ENCODE data around the gene OR6J1. TPM values are rescaled to one million over a fixed set of nuclear protein-coding genes. Genes with fewer than 3 reads are reported as not detected.

The OR6J1 gene
- total and polyA plus RNA-seq, 2 of the 13 experiments (the other 11 are each of a cell fraction or from before 2014, with no cell fraction given) = not detected

DNA sequence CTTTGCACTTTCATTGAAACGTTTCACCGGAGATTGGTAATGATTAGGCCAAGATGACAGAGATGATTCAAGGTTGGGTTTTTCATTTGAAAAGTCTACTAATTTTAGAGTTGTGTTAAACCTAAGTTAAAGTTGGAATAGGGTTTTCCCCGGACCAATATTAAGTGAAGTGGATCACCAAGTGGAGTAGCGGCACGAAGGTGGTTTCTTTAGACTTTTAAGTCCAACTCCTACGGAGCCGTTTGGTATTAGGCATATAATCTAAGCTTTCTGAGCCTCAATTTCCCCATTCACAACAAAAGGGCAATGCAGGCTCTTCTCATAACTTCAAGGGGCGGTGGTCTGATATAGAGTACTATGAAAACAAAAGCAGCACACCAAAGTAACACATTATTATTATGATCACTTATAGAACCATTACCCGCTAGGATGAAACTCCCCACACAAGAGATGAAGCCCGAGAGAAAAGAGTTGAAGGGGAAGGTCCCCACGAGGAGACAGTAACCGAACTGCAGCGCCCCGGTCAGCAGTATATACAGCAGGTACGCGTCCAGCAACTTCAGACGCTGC lies 55.5 kb downstream of the OR6J1 start (continued):
- TF ChIP-seq ETV6 (CRISPR knock-in tag; conservative IDR thresholded peaks at IDR 0.05) (peak; percentile 85; the same call in 1 of the 2 replicates), JUNB (CRISPR knock-in tag; IDR thresholded peaks at IDR 0.05; ENCODE audit: borderline replicate concordance) (no peak), ZNF230 (CRISPR knock-in tag; IDR thresholded peaks at IDR 0.05) (no peak), ZBTB44 (CRISPR knock-in tag; IDR thresholded peaks at IDR 0.05) (no peak), KLF9 (CRISPR knock-in tag; IDR thresholded peaks at IDR 0.05; ENCODE audit: low read depth) (no peak), GTF2F1 (IDR thresholded peaks at IDR 0.05; ENCODE audit: low read length) (no peak), ZNF160 (CRISPR knock-in tag; IDR thresholded peaks at IDR 0.05) (no peak), GRHL1 (CRISPR knock-in tag; conservative IDR thresholded peaks at IDR 0.05) (no peak), ZC3H13 (CRISPR knock-in tag; IDR thresholded peaks at IDR 0.05) (no peak), ZNF354B (CRISPR knock-in tag; IDR thresholded peaks at IDR 0.05) (no peak), TEAD2 (CRISPR knock-in tag; IDR thresholded peaks at IDR 0.05) (no peak), ZNF616 (CRISPR knock-in tag; IDR thresholded peaks at IDR 0.05; ENCODE audit: low read depth) (no peak), ZBTB3 (CRISPR knock-in tag; IDR thresholded peaks at IDR 0.05; ENCODE audit: borderline replicate concordance, low read depth) (0 out of 2 replicates have a peak, but pooled peaks have one; percentile 19), ZNF713 (CRISPR knock-in tag; IDR thresholded peaks at IDR 0.05) (no peak), NCOA5 (CRISPR knock-in tag; IDR thresholded peaks at IDR 0.05) (no peak), MIXL1 (CRISPR knock-in tag; IDR thresholded peaks at IDR 0.05) (no peak), ZSCAN31 (CRISPR knock-in tag; IDR thresholded peaks at IDR 0.05; ENCODE audit: low read depth) (no peak), ATRX (CRISPR knock-in tag; IDR thresholded peaks at IDR 0.05; ENCODE audit: borderline replicate concordance) (no peak), ZNF768 (CRISPR knock-in tag; IDR thresholded peaks at IDR 0.05) (no peak)
- TF ChIP-seq, protein P1, sequence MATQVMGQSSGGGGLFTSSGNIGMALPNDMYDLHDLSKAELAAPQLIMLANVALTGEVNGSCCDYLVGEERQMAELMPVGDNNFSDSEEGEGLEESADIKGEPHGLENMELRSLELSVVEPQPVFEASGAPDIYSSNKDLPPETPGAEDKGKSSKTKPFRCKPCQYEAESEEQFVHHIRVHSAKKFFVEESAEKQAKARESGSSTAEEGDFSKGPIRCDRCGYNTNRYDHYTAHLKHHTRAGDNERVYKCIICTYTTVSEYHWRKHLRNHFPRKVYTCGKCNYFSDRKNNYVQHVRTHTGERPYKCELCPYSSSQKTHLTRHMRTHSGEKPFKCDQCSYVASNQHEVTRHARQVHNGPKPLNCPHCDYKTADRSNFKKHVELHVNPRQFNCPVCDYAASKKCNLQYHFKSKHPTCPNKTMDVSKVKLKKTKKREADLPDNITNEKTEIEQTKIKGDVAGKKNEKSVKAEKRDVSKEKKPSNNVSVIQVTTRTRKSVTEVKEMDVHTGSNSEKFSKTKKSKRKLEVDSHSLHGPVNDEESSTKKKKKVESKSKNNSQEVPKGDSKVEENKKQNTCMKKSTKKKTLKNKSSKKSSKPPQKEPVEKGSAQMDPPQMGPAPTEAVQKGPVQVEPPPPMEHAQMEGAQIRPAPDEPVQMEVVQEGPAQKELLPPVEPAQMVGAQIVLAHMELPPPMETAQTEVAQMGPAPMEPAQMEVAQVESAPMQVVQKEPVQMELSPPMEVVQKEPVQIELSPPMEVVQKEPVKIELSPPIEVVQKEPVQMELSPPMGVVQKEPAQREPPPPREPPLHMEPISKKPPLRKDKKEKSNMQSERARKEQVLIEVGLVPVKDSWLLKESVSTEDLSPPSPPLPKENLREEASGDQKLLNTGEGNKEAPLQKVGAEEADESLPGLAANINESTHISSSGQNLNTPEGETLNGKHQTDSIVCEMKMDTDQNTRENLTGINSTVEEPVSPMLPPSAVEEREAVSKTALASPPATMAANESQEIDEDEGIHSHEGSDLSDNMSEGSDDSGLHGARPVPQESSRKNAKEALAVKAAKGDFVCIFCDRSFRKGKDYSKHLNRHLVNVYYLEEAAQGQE (IDR thresholded peaks at IDR 0.05; ENCODE audit: borderline replicate concordance in 1 of 2, low read depth in 1 of 2, low read length in 2 of 2) = no peak
- TF ChIP-seq, protein P2, sequence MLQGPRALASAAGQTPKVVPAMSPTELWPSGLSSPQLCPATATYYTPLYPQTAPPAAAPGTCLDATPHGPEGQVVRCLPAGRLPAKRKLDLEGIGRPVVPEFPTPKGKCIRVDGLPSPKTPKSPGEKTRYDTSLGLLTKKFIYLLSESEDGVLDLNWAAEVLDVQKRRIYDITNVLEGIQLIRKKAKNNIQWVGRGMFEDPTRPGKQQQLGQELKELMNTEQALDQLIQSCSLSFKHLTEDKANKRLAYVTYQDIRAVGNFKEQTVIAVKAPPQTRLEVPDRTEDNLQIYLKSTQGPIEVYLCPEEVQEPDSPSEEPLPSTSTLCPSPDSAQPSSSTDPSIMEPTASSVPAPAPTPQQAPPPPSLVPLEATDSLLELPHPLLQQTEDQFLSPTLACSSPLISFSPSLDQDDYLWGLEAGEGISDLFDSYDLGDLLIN (CRISPR knock-in tag; IDR thresholded peaks at IDR 0.05; ENCODE audit: borderline replicate concordance) = 0 out of 2 replicates have a peak, but pooled peaks have one; percentile 79
- TF ChIP-seq, protein P3, sequence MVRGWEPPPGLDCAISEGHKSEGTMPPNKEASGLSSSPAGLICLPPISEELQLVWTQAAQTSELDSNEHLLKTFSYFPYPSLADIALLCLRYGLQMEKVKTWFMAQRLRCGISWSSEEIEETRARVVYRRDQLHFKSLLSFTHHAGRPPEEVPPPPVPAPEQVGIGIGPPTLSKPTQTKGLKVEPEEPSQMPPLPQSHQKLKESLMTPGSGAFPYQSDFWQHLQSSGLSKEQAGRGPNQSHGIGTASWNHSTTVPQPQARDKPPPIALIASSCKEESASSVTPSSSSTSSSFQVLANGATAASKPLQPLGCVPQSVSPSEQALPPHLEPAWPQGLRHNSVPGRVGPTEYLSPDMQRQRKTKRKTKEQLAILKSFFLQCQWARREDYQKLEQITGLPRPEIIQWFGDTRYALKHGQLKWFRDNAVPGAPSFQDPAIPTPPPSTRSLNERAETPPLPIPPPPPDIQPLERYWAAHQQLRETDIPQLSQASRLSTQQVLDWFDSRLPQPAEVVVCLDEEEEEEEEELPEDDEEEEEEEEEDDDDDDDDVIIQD (CRISPR knock-in tag; IDR thresholded peaks at IDR 0.05; ENCODE audit: low read depth) = no peak
